Transverse colon (tissue), 4 donors: ENCODE data around the gene CDK5R2. TPM values are rescaled to one million over a fixed set of nuclear protein-coding genes. Genes with fewer than 3 reads are reported as not detected.

Experiments used
- DNase-seq: peaks from one replicate; pipeline ENCODE4 v3.0.0-alpha.2; 2019
- H3K27ac ChIP-seq, 4 donors: fragments of 200-600 bp; sonication (generic); 2 replicates each; pipeline ENCODE4 v1.5.1; 2016 to 2018; ENCODE audit warnings: inconsistent platforms in 4 of 4
- H3K27me3 ChIP-seq: fragments of 200-600 bp; sonication (generic); 2 replicates; pipeline ENCODE4 v1.5.1; 2017; ENCODE audit warnings: inconsistent platforms
- H3K36me3 ChIP-seq, 4 donors: fragments of 200-600 bp; sonication (generic); 2 replicates each; pipeline ENCODE4 v1.5.1; 2017 to 2019; ENCODE audit warnings: inconsistent platforms in 4 of 4
- H3K4me1 ChIP-seq, 4 donors: fragments of 200-600 bp; sonication (generic); 2 replicates each; pipeline ENCODE4 v1.5.1; 2017 to 2020; ENCODE audit warnings: inconsistent platforms in 4 of 4
- H3K4me3 ChIP-seq, 4 donors: fragments of 200-600 bp; sonication (generic); 1 replicate in 1 of 4; 2 replicates in 3 of 4; pipeline versions ENCODE4 v1.5.1 to v1.6.1; 2017 to 2019; ENCODE audit warnings: inconsistent platforms in 4 of 4
- H3K9me3 ChIP-seq, 2 donors: fragments of 200-600 bp; sonication (generic); 2 replicates each; pipeline ENCODE4 v1.5.1; 2017 to 2019; ENCODE audit warnings: inconsistent platforms in 2 of 2
- EP300 ChIP-seq: sonication (generic); formaldehyde crosslinking; IDR thresholded peaks from one replicate; pipeline ENCODE4 v1.6.1; 2017; ENCODE audit warnings: antibody characterized with exemption, low read depth
- POLR2A ChIP-seq: fragments of 450-650 bp; IDR thresholded peaks from one replicate; pipeline ENCODE4 v1.6.1; 2016; ENCODE audit warnings: antibody characterized with exemption, mild to moderate bottlenecking, moderate library complexity
- POLR2AphosphoS5 ChIP-seq, 3 donors: sonication (generic); formaldehyde crosslinking; IDR thresholded peaks; one replicate each; pipeline ENCODE4 v1.6.1; 2016; ENCODE audit warnings: antibody characterized with exemption in 3 of 3
- WGBS, 2 donors: methylation state at CpG; one replicate each; pipeline ENCODE4 v1.1.5; 2018; ENCODE audit warnings: low coverage in 1 of 2; 5-methylcytosine and 5-hydroxymethylcytosine counted together
- in situ Hi-C, 4 donors: fragments of 200-750 bp; cut with MboI; loops; one replicate each; pipeline versions ENCODE4 v1.15.0 to v1.15.1; 2017; ENCODE audit warnings: low sequenced_read_pairs in 3 of 4, low pct_ligation_motif_present in 1 of 4, low pct_unique_long_range_greater_than_20kb in 1 of 4
- intact Hi-C: fragments of 100-400 bp; cut with DNase I; formaldehyde crosslinking; loops from one replicate; pipeline ENCODE4 v1.15.1; 2023; ENCODE audit warnings: low total_unique reads
- total RNA-seq, 4 donors: library from RNA; depleted of rRNA; stranded (reverse); fragments of >200 nt; gene quantifications; one replicate each; pipeline ENCODE4 v1.1.0, GENCODE V29; 2016
- TF ChIP-seq, protein P1 (sequence below), 5 experiments: fragments of 200-600 bp in 3 of 5; fragments of 450-650 bp in 2 of 5; sonication (generic) in 3 of 5; IDR thresholded peaks; 1 replicate in 2 of 5; 2 replicates in 3 of 5; pipeline ENCODE4 v1.5.1; 2016 to 2017; ENCODE audit warnings: antibody characterized with exemption in 5 of 5, inconsistent platforms in 3 of 5, mild to moderate bottlenecking in 2 of 5, moderate library complexity in 1 of 5

Gene CDK5R2
- total RNA-seq, 4 donors from 2014 or later, result 0.41 TPM; not detected in 3

DNA sequence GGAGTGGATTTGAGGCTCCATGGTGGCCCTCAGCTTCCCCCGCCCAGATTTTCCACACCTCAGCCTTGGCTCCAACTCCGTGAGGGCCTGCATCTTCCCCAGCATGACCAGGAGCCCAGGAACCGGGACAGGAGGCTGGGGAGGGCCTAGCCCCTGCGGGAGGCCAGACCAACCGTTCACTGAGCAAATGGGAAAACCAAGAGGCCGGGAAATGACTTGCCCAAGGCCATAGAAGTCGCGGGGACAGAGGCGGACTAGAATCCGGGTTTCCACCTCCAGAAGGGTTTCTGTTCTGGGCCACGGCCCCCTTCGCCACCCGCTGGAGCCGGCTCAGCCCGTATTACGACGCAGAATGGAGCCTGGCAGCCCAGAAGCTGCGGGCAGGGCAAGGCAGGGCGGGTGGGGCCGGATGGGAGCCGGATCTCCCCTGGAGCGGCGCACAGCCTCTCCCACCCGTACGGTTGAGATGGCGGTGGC lies 41.7 kb downstream of the CDK5R2 start:
- Histone ChIP-seq H3K4me1 (peaks cover 14 to 35% (median 26%) of the 10 kb centered on the region in 4 donors), H3K27ac (peak overlapping the region; percentile 70 to 90 (median 84)), H3K36me3 (no peaks in the 10 kb centered on the region), H3K27me3 (peaks cover 84% of the 10 kb centered on the region), H3K9me3 (no peaks in the 10 kb centered on the region), H3K4me3 (peak overlapping the region in 3 of 4 donors; percentile 39 to 56 (median 47))
- TF ChIP-seq EP300 (no peak), POLR2AphosphoS5 (IDR thresholded peaks at IDR 0.05) (no peak), POLR2A (no peak)
- TF ChIP-seq, protein P1, sequence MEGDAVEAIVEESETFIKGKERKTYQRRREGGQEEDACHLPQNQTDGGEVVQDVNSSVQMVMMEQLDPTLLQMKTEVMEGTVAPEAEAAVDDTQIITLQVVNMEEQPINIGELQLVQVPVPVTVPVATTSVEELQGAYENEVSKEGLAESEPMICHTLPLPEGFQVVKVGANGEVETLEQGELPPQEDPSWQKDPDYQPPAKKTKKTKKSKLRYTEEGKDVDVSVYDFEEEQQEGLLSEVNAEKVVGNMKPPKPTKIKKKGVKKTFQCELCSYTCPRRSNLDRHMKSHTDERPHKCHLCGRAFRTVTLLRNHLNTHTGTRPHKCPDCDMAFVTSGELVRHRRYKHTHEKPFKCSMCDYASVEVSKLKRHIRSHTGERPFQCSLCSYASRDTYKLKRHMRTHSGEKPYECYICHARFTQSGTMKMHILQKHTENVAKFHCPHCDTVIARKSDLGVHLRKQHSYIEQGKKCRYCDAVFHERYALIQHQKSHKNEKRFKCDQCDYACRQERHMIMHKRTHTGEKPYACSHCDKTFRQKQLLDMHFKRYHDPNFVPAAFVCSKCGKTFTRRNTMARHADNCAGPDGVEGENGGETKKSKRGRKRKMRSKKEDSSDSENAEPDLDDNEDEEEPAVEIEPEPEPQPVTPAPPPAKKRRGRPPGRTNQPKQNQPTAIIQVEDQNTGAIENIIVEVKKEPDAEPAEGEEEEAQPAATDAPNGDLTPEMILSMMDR (IDR thresholded peaks at IDR 0.05), result no peak
- no peak for DNase-seq
- intact Hi-C loops (no loop called here), in situ Hi-C loops (no loop called here)
- WGBS, 2 donors, result 8% methylated on average over 26 of the region's 26 CpGs; no CpG with 5 or more reads in 1 of the 2 donors

DNA sequence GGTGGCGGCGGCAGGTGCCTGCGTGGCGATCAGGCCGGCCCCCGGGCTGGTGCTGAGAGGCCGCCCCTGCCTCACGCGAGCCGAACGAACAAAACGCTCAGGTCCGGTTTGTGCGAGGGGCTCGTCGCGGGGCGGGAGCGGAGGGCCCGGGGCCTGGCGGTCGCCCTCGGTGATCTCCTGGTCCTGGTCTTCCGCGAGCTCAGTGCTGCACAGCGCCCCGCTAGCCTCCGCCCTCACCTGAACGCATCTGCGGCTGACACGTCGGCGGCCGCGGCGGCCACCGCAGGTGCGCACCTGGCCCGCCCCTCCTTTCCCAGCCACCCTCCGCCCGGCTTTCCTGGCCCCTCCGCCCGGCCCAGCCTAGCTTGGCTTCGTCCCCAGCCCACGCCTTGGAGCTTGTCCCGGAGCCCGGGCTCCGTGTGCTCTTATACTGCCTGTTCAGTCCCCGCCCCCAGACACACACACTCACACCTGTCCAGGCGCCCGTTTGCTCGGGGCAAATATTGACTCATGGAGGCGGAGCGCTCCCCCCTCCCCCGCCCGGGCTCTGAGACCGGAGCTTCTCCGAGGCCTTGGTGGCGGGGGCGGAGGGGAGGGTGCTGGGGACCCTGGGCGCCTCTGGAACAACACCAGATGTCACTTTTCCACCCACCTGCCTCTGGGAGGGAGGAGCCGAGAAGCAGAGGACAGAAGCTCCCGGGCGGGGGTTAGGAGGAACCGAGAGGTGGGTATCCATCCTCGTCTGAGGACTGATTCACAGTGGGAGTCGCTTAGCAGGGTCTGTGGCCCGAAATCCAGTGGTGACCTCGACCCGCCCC lies 42.3 kb downstream of the CDK5R2 start:
- H3K4me3 ChIP-seq, result peak overlapping the region in 3 of 4 donors; percentile 39 to 56 (median 47)
- DNase-seq, result peak; percentile 91
- H3K9me3 ChIP-seq, result no peaks in the 10 kb centered on the region
- 6% methylated on average over 69 of the region's 70 CpGs; no CpG with 5 or more reads in 1 of the 2 donors for WGBS, 2 donors
- TF ChIP-seq POLR2A (peak; percentile 98), EP300 (peak; percentile 40), POLR2AphosphoS5 (IDR thresholded peaks at IDR 0.05) (peak; percentile 87 to 97 (median 95))
- TF ChIP-seq, protein P1 (IDR thresholded peaks at IDR 0.05), result no peak
- intact Hi-C loops (no loop called here), in situ Hi-C loops (no loop called here)
- peaks cover 84% of the 10 kb centered on the region for H3K27me3 ChIP-seq
- peaks cover 14 to 29% (median 26%) of the 10 kb centered on the region in 4 donors for H3K4me1 ChIP-seq
- no peaks in the 10 kb centered on the region for H3K36me3 ChIP-seq
- H3K27ac ChIP-seq, result peak overlapping the region; percentile 70 to 90 (median 84)

DNA sequence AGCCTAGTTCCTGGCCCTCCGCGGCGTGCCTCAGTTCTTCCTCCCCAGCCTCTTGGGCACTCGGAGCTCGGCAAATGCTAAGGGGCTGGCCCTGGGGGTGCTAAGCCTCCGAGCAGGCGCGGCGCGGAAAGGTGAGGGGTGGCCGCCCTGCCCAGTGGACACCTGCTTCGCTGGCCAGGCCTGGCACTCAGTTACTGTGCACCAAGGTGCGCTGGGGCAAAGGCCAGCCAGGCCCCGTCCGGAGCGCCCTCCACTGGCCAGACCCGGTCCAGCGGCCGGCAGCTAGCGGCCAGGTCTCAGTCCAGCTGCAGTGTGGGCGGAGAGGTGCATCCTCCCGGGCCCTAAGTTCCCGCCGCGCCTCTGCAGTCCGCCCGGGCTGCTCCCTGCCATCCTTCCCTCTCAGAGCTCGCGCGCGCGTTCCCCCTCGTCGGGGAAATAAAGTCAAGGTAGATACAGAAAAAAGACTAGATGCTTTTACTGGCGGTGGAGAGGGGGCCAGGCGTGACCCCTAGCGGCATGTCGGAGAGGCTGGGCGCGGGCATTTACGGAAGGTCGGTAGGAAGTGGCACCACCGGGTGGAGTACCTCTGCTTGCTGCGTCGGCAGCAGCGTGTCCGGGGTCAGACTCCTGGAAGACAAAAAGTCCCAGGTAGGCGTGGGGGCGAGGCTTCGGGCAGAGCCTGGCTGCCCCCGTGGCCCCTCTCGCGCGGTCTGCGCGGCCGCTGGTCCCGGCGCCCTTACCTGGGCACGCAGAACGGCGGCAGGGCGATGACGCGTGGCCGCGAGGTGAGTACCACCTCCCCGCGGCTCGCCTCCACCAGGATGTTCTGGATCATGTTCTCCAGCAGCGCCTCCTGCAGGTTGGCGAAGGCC lies 43.2 kb downstream of the CDK5R2 start:
- in situ Hi-C loops (no loop called here), intact Hi-C loops (no loop called here)
- H3K9me3 ChIP-seq, result no peaks in the 10 kb centered on the region
- peak overlapping the region in 3 of 4 donors; percentile 2 to 56 (median 47) for H3K4me3 ChIP-seq
- WGBS, 2 donors, result 3% methylated on average over 52 of the region's 72 CpGs; no CpG with 5 or more reads in 1 of the 2 donors
- DNase-seq, result peak; percentile 87
- peaks cover 14 to 29% (median 26%) of the 10 kb centered on the region in 4 donors for H3K4me1 ChIP-seq
- peak; percentile 15 for TF ChIP-seq POLR2A
- TF ChIP-seq EP300, result no peak
- TF ChIP-seq, protein P1 (IDR thresholded peaks at IDR 0.05), result peak; percentile 21 to 76 (median 50)
- peak; percentile 46 to 60 (median 53) for TF ChIP-seq POLR2AphosphoS5 (IDR thresholded peaks at IDR 0.05)
- H3K36me3 ChIP-seq, result no peaks in the 10 kb centered on the region
- H3K27ac ChIP-seq, result peak overlapping the region; percentile 70 to 90 (median 84)
- peaks cover 76% of the 10 kb centered on the region for H3K27me3 ChIP-seq
